Measurements from ENCODE around the gene MSI2.

DNA sequence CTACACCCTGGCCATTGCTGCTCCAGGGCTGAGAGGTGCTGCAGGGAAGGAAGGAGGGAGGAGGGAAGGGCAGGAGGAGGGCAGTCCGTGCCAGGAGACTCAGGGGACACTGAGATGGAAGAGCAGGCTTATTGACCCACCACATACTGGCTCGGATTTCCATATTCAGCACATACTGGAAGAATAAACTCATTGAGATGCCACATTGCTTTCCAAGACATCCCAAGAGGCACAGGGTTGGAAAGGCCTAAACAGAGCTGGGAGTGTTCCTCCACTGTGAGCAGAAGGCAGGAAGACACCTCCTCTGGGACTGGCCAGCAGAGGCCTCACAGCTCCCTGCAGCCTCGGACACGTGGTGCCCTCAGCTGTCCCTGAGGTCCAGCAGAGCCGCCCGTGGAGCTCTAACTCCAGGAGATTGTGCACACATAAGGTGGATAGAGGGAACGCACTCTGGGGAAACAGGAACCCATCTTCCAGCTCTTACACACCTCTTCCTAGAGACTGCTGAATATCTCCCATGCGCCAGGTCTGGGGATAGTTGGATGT lies 471.4 kb downstream of the MSI2 start:
- TF ChIP-seq POLR2AphosphoS5 (IDR thresholded peaks at IDR 0.05) (no peak), EP300 (IDR thresholded peaks at IDR 0.05) (no peak), POLR2A (IDR thresholded peaks at IDR 0.05) (no peak)
- TF ChIP-seq, protein P1, sequence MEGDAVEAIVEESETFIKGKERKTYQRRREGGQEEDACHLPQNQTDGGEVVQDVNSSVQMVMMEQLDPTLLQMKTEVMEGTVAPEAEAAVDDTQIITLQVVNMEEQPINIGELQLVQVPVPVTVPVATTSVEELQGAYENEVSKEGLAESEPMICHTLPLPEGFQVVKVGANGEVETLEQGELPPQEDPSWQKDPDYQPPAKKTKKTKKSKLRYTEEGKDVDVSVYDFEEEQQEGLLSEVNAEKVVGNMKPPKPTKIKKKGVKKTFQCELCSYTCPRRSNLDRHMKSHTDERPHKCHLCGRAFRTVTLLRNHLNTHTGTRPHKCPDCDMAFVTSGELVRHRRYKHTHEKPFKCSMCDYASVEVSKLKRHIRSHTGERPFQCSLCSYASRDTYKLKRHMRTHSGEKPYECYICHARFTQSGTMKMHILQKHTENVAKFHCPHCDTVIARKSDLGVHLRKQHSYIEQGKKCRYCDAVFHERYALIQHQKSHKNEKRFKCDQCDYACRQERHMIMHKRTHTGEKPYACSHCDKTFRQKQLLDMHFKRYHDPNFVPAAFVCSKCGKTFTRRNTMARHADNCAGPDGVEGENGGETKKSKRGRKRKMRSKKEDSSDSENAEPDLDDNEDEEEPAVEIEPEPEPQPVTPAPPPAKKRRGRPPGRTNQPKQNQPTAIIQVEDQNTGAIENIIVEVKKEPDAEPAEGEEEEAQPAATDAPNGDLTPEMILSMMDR (IDR thresholded peaks at IDR 0.05): no peak

Data from suprapubic skin (tissue), 4 donors.